GM23338 (cell line): ENCODE data around the gene UBQLN1.

Experiments used
- CREB1 ChIP-seq: fragments of 250-450 bp; sonication (Bioruptor Pico); IDR thresholded peaks from 2 replicates; pipeline ENCODE4 v1.5.0; 2020; ENCODE audit warnings: low read depth, mild to moderate bottlenecking, moderate library complexity
- TF ChIP-seq, protein P1 (sequence below), 2 experiments: fragments of 200-600 bp in 1 of 2; sonication (generic) in 1 of 2; conservative IDR thresholded peaks; 2 replicates each; pipeline versions ENCODE4 v1.5.1 to v1.6.1; 2016 to 2017; ENCODE audit warnings: antibody characterized with exemption in 2 of 2, low read depth in 2 of 2, mild to moderate bottlenecking in 2 of 2, moderate library complexity in 1 of 2

DNA sequence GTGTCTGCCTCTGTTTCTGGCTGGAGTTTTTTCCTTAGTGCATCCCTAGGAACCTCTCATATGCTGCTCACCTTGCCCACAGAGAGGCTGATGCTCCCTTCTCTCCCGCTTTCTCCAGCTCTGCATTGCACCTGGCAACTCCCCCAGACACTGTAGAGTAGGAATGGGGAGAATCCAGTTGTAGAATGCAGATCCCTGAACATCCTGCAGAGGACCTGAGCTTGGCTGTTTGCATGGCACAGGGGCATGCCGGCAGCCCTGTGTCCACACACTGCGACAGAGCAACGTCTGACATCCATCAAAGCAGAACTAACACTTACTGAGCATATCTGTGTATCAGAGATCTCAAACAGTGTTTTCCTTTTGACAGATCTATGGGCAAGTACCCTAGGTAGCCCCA is 65.0 kb downstream of the UBQLN1 start:
- TF ChIP-seq, protein P1, sequence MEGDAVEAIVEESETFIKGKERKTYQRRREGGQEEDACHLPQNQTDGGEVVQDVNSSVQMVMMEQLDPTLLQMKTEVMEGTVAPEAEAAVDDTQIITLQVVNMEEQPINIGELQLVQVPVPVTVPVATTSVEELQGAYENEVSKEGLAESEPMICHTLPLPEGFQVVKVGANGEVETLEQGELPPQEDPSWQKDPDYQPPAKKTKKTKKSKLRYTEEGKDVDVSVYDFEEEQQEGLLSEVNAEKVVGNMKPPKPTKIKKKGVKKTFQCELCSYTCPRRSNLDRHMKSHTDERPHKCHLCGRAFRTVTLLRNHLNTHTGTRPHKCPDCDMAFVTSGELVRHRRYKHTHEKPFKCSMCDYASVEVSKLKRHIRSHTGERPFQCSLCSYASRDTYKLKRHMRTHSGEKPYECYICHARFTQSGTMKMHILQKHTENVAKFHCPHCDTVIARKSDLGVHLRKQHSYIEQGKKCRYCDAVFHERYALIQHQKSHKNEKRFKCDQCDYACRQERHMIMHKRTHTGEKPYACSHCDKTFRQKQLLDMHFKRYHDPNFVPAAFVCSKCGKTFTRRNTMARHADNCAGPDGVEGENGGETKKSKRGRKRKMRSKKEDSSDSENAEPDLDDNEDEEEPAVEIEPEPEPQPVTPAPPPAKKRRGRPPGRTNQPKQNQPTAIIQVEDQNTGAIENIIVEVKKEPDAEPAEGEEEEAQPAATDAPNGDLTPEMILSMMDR (conservative IDR thresholded peaks at IDR 0.05; ENCODE audit: low read depth in 2 of 2) = 0 out of 4 replicates have a peak, but pooled peaks of 1 of the 2 experiments have one; percentile 6
- TF ChIP-seq CREB1 (CRISPR knock-in tag) = no peak
